HG03460 (cell line): ENCODE data around the gene NUCB2.
A peak's percentile ranks its signal among the peaks of the same experiment; 100 is the strongest.

ENCODE experiments used
- ATAC-seq: cut with Tn5 transposase; IDR thresholded peaks from one replicate; pipeline ENCODE4 v1.9.1; 2021; ENCODE audit not compliant: unreplicated experiment

Gene NUCB2

DNA sequence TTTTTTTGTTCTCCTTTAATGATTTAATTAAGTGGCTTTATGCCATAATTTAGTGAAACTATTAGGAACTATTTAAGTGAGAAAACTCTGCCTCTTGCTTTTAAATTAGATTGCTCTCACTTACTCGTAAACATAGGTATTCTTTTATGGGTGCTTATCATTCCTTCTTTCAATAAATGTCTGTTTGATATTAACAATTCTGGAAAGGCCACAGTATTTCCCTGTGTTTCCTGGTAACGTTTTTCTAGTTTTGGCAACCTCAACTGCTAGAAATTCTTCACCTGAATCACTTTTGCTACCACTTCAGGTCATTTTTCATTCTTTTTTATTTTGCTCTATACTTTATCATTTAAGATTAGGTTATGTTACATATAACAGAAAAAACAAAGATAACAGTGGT, 55.1 kb downstream of the NUCB2 start:
- ATAC-seq, result no peak

DNA sequence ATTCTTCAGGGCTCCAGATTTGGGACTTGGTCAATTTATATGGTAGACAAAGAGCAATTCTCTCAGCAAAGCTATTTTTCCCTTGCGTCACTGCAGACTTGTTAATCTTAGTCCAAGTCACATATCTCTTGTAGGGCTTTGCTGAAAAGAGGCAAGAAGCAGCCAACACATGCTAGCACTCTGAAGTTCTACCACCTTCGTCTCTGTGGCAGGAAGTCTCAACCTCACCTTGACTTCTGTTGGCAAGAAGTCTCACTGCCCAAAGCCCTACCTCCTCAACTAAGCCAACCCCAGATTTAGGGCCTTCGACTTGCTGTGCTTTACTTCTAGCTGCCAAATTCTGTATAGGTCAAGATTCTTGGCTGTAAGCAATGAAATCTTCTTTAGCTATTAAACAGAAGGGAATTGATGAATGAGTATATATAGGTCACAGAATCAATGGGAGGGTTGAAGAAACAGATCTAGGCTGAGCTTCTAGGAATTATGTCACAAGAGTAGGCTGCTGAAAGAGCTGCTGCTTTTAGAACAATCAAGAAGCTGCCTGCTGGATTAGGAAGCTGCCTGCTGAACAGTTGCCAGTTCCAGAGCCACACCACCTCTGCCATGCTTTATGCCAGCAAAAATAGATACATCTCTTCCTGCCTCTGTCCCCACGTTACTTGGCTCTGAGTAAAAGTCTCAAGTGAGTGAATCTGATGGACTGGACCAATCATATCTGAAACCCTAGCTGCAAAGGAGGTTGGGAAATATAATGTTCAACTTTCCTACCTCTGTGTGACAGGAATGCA, 57.5 kb downstream of the NUCB2 start:
- ATAC-seq, result no peak

DNA sequence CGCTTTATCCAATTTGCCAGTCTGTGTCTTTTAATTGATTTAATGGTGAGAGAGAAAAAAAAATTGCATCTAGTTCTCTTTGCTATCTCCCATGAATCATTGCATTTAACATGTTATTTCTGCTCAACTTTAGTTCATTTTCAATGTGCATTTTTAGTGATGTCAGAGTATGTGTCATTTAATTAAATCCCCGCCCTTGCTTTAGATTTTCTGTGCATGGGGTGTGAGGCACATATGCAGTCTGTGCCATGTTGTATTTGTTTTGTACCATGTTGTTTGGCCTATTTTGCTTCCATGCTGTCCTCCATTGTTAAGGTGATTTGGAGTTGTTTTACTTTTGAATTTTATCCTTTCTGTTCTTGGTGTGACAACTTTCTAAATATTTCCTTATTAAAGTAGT, 66.7 kb downstream of the NUCB2 start:
- no peak for ATAC-seq

DNA sequence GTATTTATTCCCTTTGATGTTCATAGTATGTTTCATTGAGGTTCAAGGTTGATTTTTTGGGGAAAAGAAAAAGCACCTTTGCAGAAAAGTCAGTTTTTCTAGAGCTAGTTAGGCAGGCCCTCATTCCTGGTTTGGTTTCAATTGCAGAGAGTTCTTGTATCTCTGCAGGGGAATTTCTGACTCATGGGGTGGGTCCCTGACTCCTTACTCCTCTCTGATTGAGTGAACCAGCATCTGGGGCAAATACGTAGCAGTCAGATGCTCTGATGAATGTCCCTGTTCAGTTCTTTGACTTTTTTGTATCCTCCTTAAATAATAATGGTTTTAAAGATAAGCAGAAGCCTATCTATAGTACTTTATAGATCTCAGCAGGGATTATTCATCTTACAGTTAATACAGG, 67.4 kb downstream of the NUCB2 start:
- ATAC-seq, result no peak

DNA sequence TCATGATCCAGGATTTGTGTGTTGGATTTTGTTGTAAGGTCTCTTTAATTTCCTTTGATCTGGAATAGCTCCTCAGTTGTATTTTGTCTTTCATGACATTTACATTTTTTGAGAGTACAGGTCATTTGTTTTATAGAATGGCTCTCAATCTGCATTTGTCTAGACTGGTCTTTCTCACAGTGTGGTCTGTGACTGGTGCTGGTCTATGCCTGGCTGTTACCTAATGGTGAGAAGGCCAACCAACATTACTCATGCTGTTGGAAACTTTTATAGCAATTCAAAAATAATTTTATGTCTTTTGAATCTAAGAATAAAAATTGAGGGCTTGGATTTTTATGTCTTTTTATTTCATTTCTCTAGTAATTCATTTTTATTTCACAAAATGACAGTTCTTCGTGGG, 71.1 kb downstream of the NUCB2 start:
- no peak for ATAC-seq

DNA sequence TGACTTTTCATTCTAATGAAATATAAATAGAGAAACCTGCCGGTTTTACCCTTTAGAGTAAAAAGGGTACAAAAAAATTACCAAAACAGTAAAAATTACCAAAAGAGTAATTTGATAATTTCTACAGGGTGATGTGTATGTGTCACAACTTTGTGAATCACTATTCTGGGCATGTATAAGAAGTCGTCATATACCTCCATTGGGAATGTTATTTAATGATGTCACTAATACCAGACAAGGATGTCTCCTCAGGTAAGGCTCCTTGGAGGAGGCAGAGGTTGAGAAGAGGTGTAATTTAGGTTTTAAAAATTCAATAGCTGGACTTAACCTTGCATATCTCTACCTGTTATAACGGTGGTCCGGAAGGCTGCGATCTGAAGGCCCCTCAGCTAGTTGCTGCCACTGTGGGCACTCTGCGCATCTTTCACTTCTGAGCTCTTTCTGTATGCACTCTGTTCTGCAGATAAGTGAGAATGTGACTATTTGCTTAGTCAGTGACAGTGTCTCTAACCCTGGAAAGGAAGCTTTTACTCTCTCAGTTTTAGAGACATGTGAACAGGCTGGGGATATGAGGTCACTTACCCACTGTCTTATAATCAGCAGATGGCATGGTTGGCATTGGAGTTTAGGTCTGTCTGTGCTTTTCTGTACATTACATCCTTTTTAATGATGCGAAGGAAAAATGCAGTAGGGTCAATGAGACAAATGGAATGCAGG, 74.1 kb downstream of the NUCB2 start:
- ATAC-seq, result no peak

DNA sequence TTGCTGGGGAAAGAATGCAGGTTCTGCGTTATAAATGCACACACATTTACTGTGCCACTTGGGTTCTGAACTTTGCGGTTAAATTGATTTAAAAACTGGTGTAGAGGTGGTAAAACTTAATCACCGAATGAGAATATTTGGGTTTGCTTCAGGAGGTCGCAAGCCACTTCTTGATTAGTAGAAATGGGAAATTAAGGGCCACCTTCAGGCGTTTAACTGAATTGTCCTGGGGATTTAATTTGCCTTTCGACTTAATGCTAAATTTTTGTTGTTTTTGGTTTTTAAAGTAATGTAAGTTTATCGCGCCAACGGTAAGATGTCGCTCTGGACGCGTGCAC, 74.6 kb downstream of the NUCB2 start:
- no peak for ATAC-seq

DNA sequence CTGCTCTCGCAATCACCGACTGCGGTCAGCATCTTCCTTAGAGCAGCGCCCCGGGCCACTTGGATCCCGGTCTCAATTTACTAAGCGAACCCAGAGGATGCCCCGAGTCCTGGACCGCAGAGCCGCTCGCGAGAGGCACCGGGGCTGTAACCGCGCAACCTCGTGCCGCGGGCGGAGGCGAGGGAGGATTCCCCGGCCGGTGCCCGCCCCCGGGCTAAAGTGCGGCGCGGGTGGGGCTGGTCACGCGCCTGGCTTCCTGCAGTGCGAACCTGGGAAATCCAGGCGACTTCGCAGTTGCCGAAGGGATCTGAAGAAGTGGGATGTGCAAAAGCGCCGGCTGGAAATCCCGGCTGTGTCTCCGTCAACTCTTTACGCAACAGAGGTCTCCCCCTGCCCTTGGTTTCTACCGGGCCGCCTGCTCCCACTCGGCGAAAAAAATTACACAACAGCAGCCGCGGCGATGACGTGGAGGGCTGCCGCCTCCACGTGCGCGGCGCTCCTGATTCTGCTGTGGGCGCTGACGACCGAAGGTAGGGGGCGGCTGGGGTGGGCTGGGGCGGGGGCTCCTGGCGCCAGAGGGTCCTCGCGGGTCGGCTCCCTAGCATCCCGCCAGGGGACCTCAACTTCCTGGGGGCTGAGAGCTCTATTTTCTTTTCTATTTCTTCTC, 75.1 kb downstream of the NUCB2 start, which contains the start of gene NCR3LG1:
NCR3LG1 (plus strand) TSS at position 291 of the 667 bp plus-strand sequence; CDS start at position 461, 170 bp downstream.
- ATAC-seq, result no peak

DNA sequence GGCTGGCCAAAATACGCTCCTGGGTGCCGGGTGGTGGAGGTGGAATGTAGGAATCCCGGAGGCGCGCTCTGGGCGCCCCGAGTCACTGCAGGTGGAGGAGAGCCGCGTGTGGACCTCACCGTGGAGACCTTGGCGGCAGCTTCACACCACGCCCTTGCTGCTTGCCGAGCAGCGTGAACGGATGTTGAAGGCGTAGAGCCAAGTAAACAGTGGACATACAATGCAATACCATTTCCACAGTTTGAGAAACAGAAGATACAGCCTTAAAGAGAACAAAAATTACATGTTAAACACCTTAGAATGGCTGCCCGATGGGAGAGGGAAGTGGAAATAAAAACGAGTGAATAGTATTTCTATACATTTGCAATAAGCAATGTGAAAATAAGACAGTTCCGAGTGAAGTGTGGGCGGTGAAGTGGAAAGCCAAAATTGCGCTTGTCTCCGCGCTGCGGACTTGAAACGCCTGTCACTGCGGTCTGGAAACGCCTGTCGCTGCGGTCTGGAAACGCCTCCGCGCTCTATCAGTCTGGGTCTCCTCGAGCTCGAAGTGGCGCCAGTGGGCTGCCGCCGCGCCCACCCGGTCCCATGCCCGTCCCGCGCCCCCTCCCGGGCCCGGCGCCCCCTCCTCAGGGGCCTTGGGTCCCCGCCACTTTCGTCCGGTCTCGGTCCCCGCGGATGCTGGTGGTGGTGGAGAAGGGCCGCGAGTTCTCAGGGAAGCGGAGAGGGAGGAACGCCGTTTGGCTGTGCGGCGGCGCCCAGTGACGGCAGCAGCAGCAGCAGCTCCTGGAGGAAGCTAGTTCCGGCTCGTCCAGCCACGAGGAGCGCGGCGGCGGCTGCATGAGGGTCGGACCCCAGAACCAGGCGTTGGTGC, 76.6 kb downstream of the NUCB2 start:
- peak; percentile 33 for ATAC-seq

DNA sequence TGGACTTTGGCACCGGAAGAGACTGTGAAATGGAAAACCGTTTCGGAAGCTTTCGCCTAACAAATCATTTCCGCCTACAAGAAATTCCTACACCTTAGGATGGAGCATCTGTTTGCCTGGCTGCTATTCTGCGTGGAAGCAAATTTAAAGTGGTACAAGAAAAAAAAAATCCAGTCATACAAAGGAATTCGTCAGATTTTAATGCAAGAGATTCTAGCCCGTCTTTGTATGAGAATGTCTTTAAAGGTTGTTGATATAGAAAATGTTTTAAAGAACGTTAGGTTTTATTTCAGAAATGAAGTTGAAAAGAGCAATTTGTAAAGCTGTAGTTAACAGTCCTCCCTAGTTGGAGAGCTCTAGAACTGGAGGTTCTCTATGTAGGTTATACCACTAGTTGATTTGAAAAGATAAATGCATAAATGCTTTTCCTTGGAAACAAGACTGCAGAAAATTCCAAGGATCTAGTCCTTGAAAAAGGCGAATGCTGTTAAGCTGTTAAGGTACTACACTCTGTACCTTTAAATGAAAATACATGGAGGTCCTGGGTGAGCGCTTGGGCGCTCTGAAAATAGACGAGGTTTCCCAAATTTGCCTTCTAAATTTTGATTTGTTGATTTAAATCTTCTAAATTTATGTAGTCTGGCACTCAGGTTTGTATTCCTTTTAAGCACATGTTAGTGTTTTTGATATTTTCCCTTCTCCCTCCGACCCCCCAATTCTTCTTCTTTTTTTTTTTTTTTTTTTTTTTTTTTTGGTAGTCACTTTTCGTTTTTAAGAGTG, 77.5 kb downstream of the NUCB2 start:
- no peak for ATAC-seq

DNA sequence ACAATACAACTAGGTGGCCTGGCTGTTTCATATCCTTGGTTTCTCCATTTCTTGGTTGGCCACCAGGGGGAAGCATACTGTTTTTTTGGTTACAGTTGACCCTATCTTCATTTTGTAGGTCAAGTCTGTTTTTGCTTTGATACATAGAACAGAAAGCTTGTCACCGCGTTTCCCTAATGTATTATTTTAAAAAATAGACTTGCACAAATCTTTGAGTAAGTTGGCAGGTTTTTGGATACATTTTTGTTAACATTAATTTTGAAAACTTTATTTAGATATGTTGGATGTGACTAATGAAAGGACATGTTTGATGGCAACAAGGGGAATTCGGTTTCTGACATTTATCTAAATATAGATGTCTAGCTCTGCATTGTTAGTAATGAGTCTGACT, 78.1 kb downstream of the NUCB2 start:
- ATAC-seq, result peak; percentile 46

DNA sequence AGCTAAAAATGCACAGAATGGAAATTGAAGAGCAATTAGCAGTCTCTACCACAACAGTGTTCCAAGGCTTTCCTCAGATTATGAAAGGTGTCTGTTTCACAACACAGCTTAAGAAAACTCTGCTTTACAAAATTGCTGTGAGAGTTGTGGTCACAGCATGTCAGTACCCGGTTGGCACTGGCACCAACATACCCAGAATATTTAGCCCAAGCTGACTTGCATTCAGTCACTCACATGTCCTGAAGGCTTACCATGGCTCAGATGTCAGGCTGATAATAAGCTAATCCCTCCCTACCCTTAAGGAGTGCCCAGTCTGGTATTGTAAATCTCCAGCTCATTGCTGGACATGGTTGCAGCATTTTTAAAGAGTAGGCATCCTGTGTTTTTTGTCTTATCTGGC, 90.0 kb downstream of the NUCB2 start:
- no peak for ATAC-seq

DNA sequence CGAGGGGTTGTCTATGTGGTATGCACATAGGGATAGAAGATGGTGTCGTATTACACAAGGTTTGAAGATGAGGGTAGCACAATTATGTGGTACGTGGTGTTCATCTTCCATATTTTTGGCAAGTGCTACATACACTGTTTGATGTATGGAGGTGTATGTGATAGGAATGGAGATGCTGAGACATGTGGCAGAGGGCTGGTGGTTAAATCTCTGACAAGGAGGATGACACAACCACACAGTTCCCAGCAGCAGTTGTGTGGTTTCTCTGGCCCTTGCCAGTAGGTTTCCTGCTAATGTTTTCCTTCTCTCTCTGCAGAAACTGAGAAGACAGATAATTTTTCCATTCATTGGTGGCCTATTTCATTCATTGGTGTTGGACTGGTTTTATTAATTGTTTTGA, 92.0 kb downstream of the NUCB2 start:
- ATAC-seq, result no peak

DNA sequence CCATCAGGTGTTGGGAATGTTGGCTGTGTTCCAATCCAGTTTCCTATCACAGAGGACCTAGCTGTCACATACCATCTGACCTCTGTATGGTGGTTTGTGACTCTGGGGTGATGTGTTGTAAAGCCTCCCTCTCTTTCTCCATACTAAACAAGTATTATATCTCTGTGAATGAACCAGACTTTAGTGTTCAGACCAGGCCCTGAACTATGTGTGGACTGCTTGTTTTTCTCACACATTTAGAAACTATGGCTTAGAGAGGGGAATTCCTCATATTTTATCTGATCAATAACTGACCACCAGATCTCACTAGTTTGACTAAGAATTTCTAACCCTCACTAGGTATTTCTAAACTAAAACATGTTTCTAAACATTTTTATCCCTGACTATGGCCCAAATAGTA, 92.6 kb downstream of the NUCB2 start:
- ATAC-seq, result no peak

DNA sequence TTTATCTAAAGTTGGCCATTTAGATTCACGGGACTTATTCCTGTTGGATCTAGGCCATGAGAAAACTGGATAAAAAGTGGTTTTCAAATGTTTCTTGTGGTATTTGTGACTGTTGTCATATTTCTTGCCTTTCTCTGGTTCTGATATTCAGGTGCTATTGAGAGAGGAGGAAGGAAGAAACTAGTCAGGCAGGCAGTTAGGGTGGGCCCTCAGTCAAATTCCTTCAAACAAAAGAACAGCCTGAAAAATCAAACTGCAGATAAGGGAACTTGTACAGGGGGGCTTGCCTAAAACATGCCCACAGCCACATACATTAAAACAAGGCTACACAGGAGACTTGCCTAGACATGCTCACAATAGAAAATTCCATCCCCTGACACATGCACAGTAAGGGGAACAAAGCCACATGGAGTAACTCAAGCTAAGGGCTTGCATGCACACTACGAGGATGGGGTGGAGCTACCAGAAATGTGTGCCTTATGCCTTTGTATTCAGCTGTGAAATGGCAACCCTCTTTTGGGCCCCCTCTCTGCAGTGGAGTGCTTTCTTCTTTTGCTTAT, 93.2 kb downstream of the NUCB2 start:
- no peak for ATAC-seq

DNA sequence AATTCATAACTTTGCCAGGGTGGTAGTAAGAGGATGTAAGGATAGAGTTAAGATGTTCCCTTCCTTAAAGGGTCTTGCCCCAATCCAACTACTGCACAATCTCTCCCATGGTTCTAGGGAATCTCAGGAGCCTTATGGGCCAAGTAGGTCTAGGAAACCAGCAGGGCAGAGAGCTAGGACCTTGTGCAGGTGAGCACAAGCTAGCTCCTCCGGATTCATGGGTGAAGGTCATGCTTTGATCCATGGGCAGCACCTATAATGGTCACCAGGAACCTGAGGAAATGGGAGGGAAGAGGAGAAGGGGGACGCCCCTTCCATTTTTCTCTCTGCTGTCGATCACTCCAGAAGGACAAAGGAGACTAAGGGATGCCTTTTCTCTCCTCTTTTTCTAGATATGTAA, 95.1 kb downstream of the NUCB2 start:
- ATAC-seq, result no peak

DNA sequence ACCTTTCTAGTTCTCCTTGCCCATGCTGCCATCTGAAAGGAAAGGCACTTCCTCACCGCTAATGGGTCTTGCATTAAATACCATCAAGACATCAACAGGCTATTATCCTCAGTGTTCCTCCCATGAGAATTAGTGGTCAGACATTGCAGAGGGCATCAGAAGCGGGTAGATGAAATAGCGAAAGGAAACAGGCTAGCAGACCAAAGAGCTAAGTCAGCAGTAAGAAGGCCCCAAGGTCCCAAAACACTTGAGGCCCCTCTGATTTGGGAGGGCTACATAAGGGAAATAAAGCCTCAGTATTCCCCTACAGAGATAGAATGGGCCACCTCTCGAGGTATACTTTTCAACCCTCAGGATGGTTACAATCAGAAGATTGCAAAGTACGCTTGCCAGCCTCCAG, 99.0 kb downstream of the NUCB2 start:
- no peak for ATAC-seq

DNA sequence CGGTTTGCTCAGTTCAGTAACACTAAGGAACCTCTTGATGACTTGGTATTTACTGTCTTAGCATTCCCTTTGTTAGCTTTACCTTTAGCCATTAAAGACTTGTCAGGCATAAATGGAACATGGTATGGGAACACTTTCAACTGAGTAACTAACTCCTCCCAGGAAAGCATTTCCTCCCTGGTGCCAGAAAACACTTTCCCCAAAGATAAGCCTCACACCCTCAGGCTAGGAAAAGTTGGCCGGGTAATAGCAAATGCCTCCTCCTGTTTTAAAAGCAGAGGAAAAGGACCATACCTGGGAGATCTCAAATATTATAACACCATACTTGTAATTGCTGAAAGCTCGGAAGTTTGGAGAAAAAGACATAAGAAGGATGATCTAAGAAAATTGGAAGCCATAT, 100.0 kb downstream of the NUCB2 start:
- ATAC-seq, result no peak

DNA sequence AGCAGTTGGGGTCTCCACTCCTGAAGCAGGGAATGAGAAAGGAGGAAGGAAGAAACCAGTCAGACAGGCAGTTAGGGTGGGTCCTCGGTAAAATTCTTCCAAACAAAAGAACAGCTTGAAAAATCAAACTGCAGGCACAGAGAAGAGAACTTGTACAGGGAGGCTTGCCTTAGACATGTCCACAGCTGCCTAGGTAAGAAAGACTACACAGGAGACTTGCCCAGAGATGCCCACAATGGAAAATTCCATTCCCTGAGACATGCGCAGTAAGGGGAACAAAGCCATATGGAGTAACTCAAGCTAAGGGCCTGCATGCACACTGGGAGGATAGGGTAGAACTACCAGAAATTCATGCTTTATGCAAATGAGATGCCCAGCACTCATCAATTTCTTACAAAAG, 102.1 kb downstream of the NUCB2 start:
- no peak for ATAC-seq
